ENCODE measurements around the gene NTNG1.
"Not testable (repeated sequence)": the region's sequence is repeated elsewhere in the genome, so short reads cannot be mapped to it uniquely, and the experiment has no call there.

The NTNG1 gene

GRCh38 chr1:107145637-107146036, 4.8 kb downstream of the NTNG1 start:
- FAIRE-seq = no peak

- FAIRE-seq = no peak
Observed at GRCh38 chr1:107147843-107148242, 7.0 kb downstream of the NTNG1 start.

GRCh38 chr1:107149946-107150345, 9.1 kb downstream of the NTNG1 start:
- FAIRE-seq = no peak

GRCh38 chr1:107151295-107151694, 10.5 kb downstream of the NTNG1 start:
- no peak for FAIRE-seq

- FAIRE-seq = no peak
Observed at GRCh38 chr1:107152395-107152794, 11.6 kb downstream of the NTNG1 start.

GRCh38 chr1:107153014-107153413, 12.2 kb downstream of the NTNG1 start:
- no peak for FAIRE-seq

GRCh38 chr1:107158496-107158895, 17.7 kb downstream of the NTNG1 start:
- FAIRE-seq = no peak

GRCh38 chr1:107158991-107159390, 18.2 kb downstream of the NTNG1 start:
- no peak for FAIRE-seq

- FAIRE-seq = no peak
Observed at GRCh38 chr1:107162745-107163144, 21.9 kb downstream of the NTNG1 start.

- not testable (repeated sequence) for FAIRE-seq
Observed at GRCh38 chr1:107164901-107165300, 24.1 kb downstream of the NTNG1 start.

- no peak for FAIRE-seq
Observed at GRCh38 chr1:107169615-107170014, 28.8 kb downstream of the NTNG1 start.

- no peak for FAIRE-seq
Observed at GRCh38 chr1:107171333-107171732, 30.5 kb downstream of the NTNG1 start.

GRCh38 chr1:107172450-107173170, 31.8 kb downstream of the NTNG1 start:
- no peak for FAIRE-seq

- FAIRE-seq = no peak
Observed at GRCh38 chr1:107175102-107175909, 34.5 kb downstream of the NTNG1 start.

GRCh38 chr1:107181253-107181969, 40.6 kb downstream of the NTNG1 start:
- FAIRE-seq = no peak

GRCh38 chr1:107183011-107183410, 42.2 kb downstream of the NTNG1 start:
- FAIRE-seq = no peak

- FAIRE-seq = no peak
Observed at GRCh38 chr1:107184888-107185287, 44.0 kb downstream of the NTNG1 start.

- FAIRE-seq = no peak
Observed at GRCh38 chr1:107187399-107187798, 46.6 kb downstream of the NTNG1 start.

GRCh38 chr1:107188160-107188559, 47.3 kb downstream of the NTNG1 start:
- FAIRE-seq = no peak

GRCh38 chr1:107194380-107194779, 53.5 kb downstream of the NTNG1 start:
- no peak for FAIRE-seq

GRCh38 chr1:107195476-107195875, 54.6 kb downstream of the NTNG1 start:
- FAIRE-seq = no peak

GRCh38 chr1:107196973-107197562, 56.2 kb downstream of the NTNG1 start:
- FAIRE-seq = no peak

GRCh38 chr1:107198561-107198960, 57.7 kb downstream of the NTNG1 start:
- no peak for FAIRE-seq

Measured in endometrium (tissue), 2 donors.